HepG2 (cell line): ENCODE results near the gene APOA1. TPM values are rescaled to one million over a fixed set of nuclear protein-coding genes. Genes with fewer than 3 reads are reported as not detected.

Source experiments
- BHLHE40 ChIP-seq: IDR thresholded peaks from 2 replicates; pipeline ENCODE4 v1.6.1; 2011; ENCODE audit warnings: low read length, improper control_type of control experiment
- CHCHD3 ChIP-seq: sonication (generic); formaldehyde crosslinking; IDR thresholded peaks from 2 replicates; pipeline ENCODE4 v1.8.0; 2022; ENCODE audit warnings: mild to moderate bottlenecking, missing genetic modification reagents, moderate library complexity
- EZH2 ChIP-seq: conservative IDR thresholded peaks from 2 replicates; pipeline ENCODE4 v1.6.1; 2012; ENCODE audit warnings: mild to moderate bottlenecking, low read depth, low read length, moderate library complexity
- FOXK1 ChIP-seq: sonication (generic); formaldehyde crosslinking; IDR thresholded peaks from 2 replicates; pipeline ENCODE4 v1.4.0; 2020; ENCODE audit warnings: low read depth, missing genetic modification reagents, borderline replicate concordance
- GATA4 ChIP-seq: sonication (generic); IDR thresholded peaks from 2 replicates; pipeline ENCODE4 v1.6.1; 2016; ENCODE audit warnings: antibody characterized with exemption, low read depth, borderline replicate concordance
- KAT2B ChIP-seq: fragments of 150-350 bp; IDR thresholded peaks from 2 replicates; pipeline ENCODE4 v1.6.1; 2014; ENCODE audit warnings: low read depth, low read length, borderline replicate concordance
- NR2F2 ChIP-seq: IDR thresholded peaks from 2 replicates; pipeline ENCODE4 v1.6.1; 2012; ENCODE audit warnings: low read depth, inconsistent platforms, borderline replicate concordance
- POLR2AphosphoS5 ChIP-seq: IDR thresholded peaks from 2 replicates; pipeline ENCODE4 v1.6.1; 2012; ENCODE audit warnings: low read depth, low read length
- RBFOX2 ChIP-seq: fragments of 200-400 bp; formaldehyde crosslinking; IDR thresholded peaks from 2 replicates; pipeline ENCODE4 v1.6.1; 2017; ENCODE audit warnings: low read depth, mild to moderate bottlenecking, low read length
- SAFB2 ChIP-seq: sonication (generic); formaldehyde crosslinking; IDR thresholded peaks from 2 replicates; pipeline ENCODE4 v1.5.1; 2020; ENCODE audit warnings: missing genetic modification reagents, low read depth, mild to moderate bottlenecking, borderline replicate concordance
- SIX4 ChIP-seq: sonication (generic); formaldehyde crosslinking; IDR thresholded peaks from 2 replicates; pipeline ENCODE4 v1.4.0; 2020; ENCODE audit warnings: missing genetic modification reagents
- SOX13 ChIP-seq, 3 experiments: fragments of 450-650 bp in 1 of 3; sonication (generic) in 1 of 3; formaldehyde crosslinking in 1 of 3; IDR thresholded peaks in 2 of 3; conservative IDR thresholded peaks in 1 of 3; 2 replicates each; pipeline versions ENCODE4 v1.5.0 to v1.6.1; 2016 to 2020; ENCODE audit warnings: antibody characterized with exemption in 1 of 3, mild to moderate bottlenecking in 1 of 3, missing compliant biosample characterization in 1 of 3, missing genetic modification reagents in 1 of 3, moderate library complexity in 1 of 3
- SP5 ChIP-seq: IDR thresholded peaks from 2 replicates; pipeline ENCODE4 v1.6.1; 2016; ENCODE audit warnings: low read depth, borderline replicate concordance
- STAT5B ChIP-seq: sonication (generic); formaldehyde crosslinking; IDR thresholded peaks from 2 replicates; pipeline ENCODE4 v1.4.0; 2020; ENCODE audit warnings: missing genetic modification reagents
- TCF7 ChIP-seq: sonication (generic); IDR thresholded peaks from 2 replicates; pipeline ENCODE4 v1.6.1; 2016; ENCODE audit warnings: antibody characterized with exemption, low read depth
- ZBTB42 ChIP-seq: sonication (generic); formaldehyde crosslinking; IDR thresholded peaks from 2 replicates; pipeline ENCODE4 v1.5.0; 2020; ENCODE audit warnings: mild to moderate bottlenecking, missing genetic modification reagents
- ZIK1 ChIP-seq: sonication (generic); formaldehyde crosslinking; IDR thresholded peaks from 2 replicates; pipeline ENCODE4 v1.5.0; 2020; ENCODE audit warnings: mild to moderate bottlenecking, low read depth, missing genetic modification reagents, borderline replicate concordance
- ZMYM2 ChIP-seq: sonication (generic); formaldehyde crosslinking; IDR thresholded peaks from 2 replicates; pipeline ENCODE4 v1.8.0; 2022; ENCODE audit warnings: mild to moderate bottlenecking, missing genetic modification reagents
- ZNF335 ChIP-seq: sonication (generic); formaldehyde crosslinking; IDR thresholded peaks from 2 replicates; pipeline ENCODE4 v1.4.0; 2020; ENCODE audit warnings: missing genetic modification reagents
- ZNF510 ChIP-seq: sonication (generic); formaldehyde crosslinking; IDR thresholded peaks from 2 replicates; pipeline ENCODE4 v1.4.0; 2020; ENCODE audit warnings: low read depth, mild to moderate bottlenecking, missing genetic modification reagents
- ZNF563 ChIP-seq: sonication (generic); formaldehyde crosslinking; IDR thresholded peaks from 2 replicates; pipeline ENCODE4 v1.8.0; 2022; ENCODE audit warnings: mild to moderate bottlenecking, moderate library complexity, missing genetic modification reagents
- ZSCAN25 ChIP-seq: sonication (generic); formaldehyde crosslinking; IDR thresholded peaks from 2 replicates; pipeline ENCODE4 v1.8.0; 2022; ENCODE audit warnings: mild to moderate bottlenecking, missing genetic modification reagents
- polyA plus RNA-seq, 8 experiments: library from polyadenylated mRNA; depleted of rRNA in 3 of 8; stranded (reverse) in 7 of 8; unstranded in 1 of 8; fragments of >200 nt; fragmentation: Illumina TruSeq in 4 of 8; extraction: Trizol in 4 of 8; gene quantifications; 2 replicates each; pipeline versions ENCODE4 v1.2.1 to v1.2.3, GENCODE V29; 2011 to 2016; ENCODE audit warnings: low read depth in 4 of 8, missing spikeins in 1 of 8, mixed read lengths in 1 of 8; ENCODE audit not compliant: insufficient read depth in 1 of 8
- total RNA-seq, 5 experiments: library from RNA; depleted of rRNA; stranded (reverse); fragments of >200 nt; fragmentation: Illumina TruSeq; extraction: Trizol; gene quantifications; 2 replicates each; pipeline ENCODE4 v1.2.3, GENCODE V29; 2016; ENCODE audit warnings: low read depth in 1 of 5
- TF ChIP-seq, protein P1 (sequence below): sonication (generic); formaldehyde crosslinking; IDR thresholded peaks from 2 replicates; pipeline ENCODE4 v1.5.0; 2020; ENCODE audit warnings: missing genetic modification reagents, mild to moderate bottlenecking, borderline replicate concordance
- TF ChIP-seq, protein P2 (sequence below): IDR thresholded peaks from 2 replicates; pipeline ENCODE4 v1.6.1; 2016; ENCODE audit warnings: mild to moderate bottlenecking
- TF ChIP-seq, protein P3 (sequence below): sonication (generic); formaldehyde crosslinking; IDR thresholded peaks from 2 replicates; pipeline ENCODE4 v1.5.0; 2020; ENCODE audit warnings: mild to moderate bottlenecking, missing genetic modification reagents, moderate library complexity

Gene APOA1
- total and polyA plus RNA-seq, 2 of the 13 experiments (the other 11 are each of a cell fraction or from before 2014, with no cell fraction given), result 1,973 to 5,485 TPM

GRCh38 chr11:116808262-116809175 is 28.9 kb downstream of the APOA1 start (continued):
- no peak for TF ChIP-seq SAFB2 (CRISPR knock-in tag)
- peak; percentile 98 for TF ChIP-seq GATA4
- peak; percentile 61; the same call in 1 of the 2 replicates for TF ChIP-seq ZIK1 (CRISPR knock-in tag)
- peak; percentile 81; the same call in 1 of the 2 replicates for TF ChIP-seq SIX4 (CRISPR knock-in tag)
- TF ChIP-seq SP5, result peak; percentile 88
- TF ChIP-seq, protein P1, sequence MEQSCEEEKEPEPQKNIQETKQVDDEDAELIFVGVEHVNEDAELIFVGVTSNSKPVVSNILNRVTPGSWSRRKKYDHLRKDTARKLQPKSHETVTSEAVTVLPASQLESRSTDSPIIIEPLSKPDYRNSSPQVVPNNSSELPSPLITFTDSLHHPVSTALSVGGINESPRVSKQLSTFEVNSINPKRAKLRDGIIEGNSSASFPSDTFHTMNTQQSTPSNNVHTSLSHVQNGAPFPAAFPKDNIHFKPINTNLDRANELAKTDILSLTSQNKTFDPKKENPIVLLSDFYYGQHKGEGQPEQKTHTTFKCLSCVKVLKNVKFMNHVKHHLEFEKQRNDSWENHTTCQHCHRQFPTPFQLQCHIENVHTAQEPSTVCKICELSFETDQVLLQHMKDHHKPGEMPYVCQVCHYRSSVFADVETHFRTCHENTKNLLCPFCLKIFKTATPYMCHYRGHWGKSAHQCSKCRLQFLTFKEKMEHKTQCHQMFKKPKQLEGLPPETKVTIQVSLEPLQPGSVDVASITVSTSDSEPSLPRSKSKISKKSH, result no peak
- TF ChIP-seq ZNF563 (CRISPR knock-in tag), result 0 out of 2 replicates have a peak, but pooled peaks have one; percentile 43
- peak; percentile 55; the same call in 1 of the 2 replicates for TF ChIP-seq BHLHE40
- peak; percentile 92; the same call in 1 of the 2 replicates for TF ChIP-seq ZNF510 (CRISPR knock-in tag)
- no peak for TF ChIP-seq KAT2B
- TF ChIP-seq ZSCAN25 (CRISPR knock-in tag), result peak; percentile 77; the same call in 1 of the 2 replicates
- TF ChIP-seq, protein P2, sequence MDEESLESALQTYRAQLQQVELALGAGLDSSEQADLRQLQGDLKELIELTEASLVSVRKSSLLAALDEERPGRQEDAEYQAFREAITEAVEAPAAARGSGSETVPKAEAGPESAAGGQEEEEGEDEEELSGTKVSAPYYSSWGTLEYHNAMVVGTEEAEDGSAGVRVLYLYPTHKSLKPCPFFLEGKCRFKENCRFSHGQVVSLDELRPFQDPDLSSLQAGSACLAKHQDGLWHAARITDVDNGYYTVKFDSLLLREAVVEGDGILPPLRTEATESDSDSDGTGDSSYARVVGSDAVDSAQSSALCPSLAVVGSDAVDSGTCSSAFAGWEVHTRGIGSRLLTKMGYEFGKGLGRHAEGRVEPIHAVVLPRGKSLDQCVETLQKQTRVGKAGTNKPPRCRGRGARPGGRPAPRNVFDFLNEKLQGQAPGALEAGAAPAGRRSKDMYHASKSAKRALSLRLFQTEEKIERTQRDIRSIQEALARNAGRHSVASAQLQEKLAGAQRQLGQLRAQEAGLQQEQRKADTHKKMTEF (CRISPR knock-in tag), result peak; percentile 96
- TF ChIP-seq STAT5B (CRISPR knock-in tag), result peak; percentile 80; the same call in 1 of the 2 replicates
- TF ChIP-seq ZMYM2, result peak; percentile 88
- peak; percentile 93 for TF ChIP-seq SOX13 (IDR thresholded peaks at IDR 0.05)
- peak in 1 of 2 experiments; percentile 98; a peak in 2 of 4 replicates for TF ChIP-seq SOX13 (CRISPR knock-in tag; conservative IDR thresholded peaks at IDR 0.05 in 1 of 2, IDR thresholded peaks at IDR 0.05 in 1 of 2)
- TF ChIP-seq EZH2, result no peak
- peak; percentile 69 for TF ChIP-seq FOXK1 (CRISPR knock-in tag)
- 0 out of 2 replicates have a peak, but pooled peaks have one; percentile 53 for TF ChIP-seq ZNF335 (CRISPR knock-in tag)
- peak; percentile 96 for TF ChIP-seq TCF7
- TF ChIP-seq POLR2AphosphoS5, result peak; percentile 74
- TF ChIP-seq CHCHD3 (CRISPR knock-in tag), result no peak
- TF ChIP-seq, protein P3, sequence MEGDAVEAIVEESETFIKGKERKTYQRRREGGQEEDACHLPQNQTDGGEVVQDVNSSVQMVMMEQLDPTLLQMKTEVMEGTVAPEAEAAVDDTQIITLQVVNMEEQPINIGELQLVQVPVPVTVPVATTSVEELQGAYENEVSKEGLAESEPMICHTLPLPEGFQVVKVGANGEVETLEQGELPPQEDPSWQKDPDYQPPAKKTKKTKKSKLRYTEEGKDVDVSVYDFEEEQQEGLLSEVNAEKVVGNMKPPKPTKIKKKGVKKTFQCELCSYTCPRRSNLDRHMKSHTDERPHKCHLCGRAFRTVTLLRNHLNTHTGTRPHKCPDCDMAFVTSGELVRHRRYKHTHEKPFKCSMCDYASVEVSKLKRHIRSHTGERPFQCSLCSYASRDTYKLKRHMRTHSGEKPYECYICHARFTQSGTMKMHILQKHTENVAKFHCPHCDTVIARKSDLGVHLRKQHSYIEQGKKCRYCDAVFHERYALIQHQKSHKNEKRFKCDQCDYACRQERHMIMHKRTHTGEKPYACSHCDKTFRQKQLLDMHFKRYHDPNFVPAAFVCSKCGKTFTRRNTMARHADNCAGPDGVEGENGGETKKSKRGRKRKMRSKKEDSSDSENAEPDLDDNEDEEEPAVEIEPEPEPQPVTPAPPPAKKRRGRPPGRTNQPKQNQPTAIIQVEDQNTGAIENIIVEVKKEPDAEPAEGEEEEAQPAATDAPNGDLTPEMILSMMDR (CRISPR knock-in tag), result 0 out of 2 replicates have a peak, but pooled peaks have one; percentile 13
- TF ChIP-seq ZBTB42 (CRISPR knock-in tag), result no peak; the same call in 1 of the 2 replicates
- peak; percentile 49 for TF ChIP-seq RBFOX2
- peak; percentile 100 for TF ChIP-seq NR2F2
